Measurements from ENCODE around the gene KLK8. TPM values are rescaled to one million over a fixed set of nuclear protein-coding genes. Genes with fewer than 3 reads are reported as not detected.

Gene KLK8
- polyA plus RNA-seq, 1 of the 3 experiments (the other 2 are of a cell fraction), result not detected

DNA sequence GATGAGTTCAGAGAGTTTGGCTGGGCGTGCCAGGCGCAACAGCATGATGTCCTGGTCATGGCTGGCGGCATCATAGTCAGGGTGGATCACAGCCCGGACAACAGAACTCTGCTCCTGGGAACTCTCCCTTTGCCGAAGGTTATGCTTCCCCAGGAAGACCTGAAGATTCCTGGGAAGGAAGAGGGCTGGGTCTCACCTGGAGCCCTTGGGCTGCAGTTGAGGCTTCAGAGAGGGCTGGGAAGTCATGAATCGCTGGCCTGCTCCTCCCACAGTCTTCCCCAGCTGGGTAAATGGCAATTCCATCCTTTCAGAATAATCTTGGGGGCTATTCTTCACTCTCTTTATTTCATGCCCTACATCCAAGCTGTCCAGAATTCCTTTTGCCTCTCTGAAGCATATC, 38.0 kb downstream of the KLK8 start:
- POLR2A ChIA-PET, result no interaction called here
- 0% methylated on average over 3 of the region's 6 CpGs for WGBS (ENCODE audit: low lambda C conversion rate)
- TF ChIP-seq, protein P1, sequence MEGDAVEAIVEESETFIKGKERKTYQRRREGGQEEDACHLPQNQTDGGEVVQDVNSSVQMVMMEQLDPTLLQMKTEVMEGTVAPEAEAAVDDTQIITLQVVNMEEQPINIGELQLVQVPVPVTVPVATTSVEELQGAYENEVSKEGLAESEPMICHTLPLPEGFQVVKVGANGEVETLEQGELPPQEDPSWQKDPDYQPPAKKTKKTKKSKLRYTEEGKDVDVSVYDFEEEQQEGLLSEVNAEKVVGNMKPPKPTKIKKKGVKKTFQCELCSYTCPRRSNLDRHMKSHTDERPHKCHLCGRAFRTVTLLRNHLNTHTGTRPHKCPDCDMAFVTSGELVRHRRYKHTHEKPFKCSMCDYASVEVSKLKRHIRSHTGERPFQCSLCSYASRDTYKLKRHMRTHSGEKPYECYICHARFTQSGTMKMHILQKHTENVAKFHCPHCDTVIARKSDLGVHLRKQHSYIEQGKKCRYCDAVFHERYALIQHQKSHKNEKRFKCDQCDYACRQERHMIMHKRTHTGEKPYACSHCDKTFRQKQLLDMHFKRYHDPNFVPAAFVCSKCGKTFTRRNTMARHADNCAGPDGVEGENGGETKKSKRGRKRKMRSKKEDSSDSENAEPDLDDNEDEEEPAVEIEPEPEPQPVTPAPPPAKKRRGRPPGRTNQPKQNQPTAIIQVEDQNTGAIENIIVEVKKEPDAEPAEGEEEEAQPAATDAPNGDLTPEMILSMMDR (IDR thresholded peaks at IDR 0.05), result no peak
- TF ChIP-seq NFIC (IDR thresholded peaks at IDR 0.05; ENCODE audit: borderline replicate concordance), result no peak
- no peak for TF ChIP-seq MAX (IDR thresholded peaks at IDR 0.05; ENCODE audit: low read depth)
- TF ChIP-seq EZH2phosphoT487 (IDR thresholded peaks at IDR 0.05; ENCODE audit: borderline replicate concordance, low read depth), result no peak
- no peak for TF ChIP-seq POLR2AphosphoS5 (IDR thresholded peaks at IDR 0.05; ENCODE audit: low read depth, low read length)
- TF ChIP-seq FOSL2 (IDR thresholded peaks at IDR 0.05; ENCODE audit: borderline replicate concordance, low read depth), result no peak
- TF ChIP-seq GABPA (IDR thresholded peaks at IDR 0.05; ENCODE audit: low read depth), result no peak
- no peak for TF ChIP-seq JUND (IDR thresholded peaks at IDR 0.05)
- TF ChIP-seq TCF12 (IDR thresholded peaks at IDR 0.05), result no peak
- TF ChIP-seq EP300 (IDR thresholded peaks at IDR 0.05; ENCODE audit: borderline replicate concordance in 1 of 2, low read depth in 1 of 2, low read length in 1 of 2), result no peak
- TF ChIP-seq CHD2 (IDR thresholded peaks at IDR 0.05; ENCODE audit: low read length, partially characterized antibody), result no peak
- TF ChIP-seq FOXM1 (IDR thresholded peaks at IDR 0.05; ENCODE audit: low read depth), result no peak
- no peak for TF ChIP-seq GATA2 (CRISPR knock-in tag; IDR thresholded peaks at IDR 0.05)
- H3K27me3 ChIP-seq (ENCODE audit: insufficient read depth), result peaks cover 33% of the 10 kb centered on the region
- no peaks in the 10 kb centered on the region for H3F3A ChIP-seq (replicated peaks; ENCODE audit: insufficient read depth)
- H3K9ac ChIP-seq, result no peak overlapping the region
- H2AFZ ChIP-seq (ENCODE audit: low read depth), result no peak overlapping the region
- no peaks in the 10 kb centered on the region for H3K4me1 ChIP-seq (ENCODE audit: control insufficient read depth in 1 of 2, insufficient read depth in 2 of 2, low read depth in 1 of 2, low read length in 1 of 2)
- H3K27ac ChIP-seq (ENCODE audit: low read depth in 2 of 2, low read length in 1 of 2), result no peak overlapping the region
- H3K36me3 ChIP-seq (replicated peaks in 1 of 2; ENCODE audit: control insufficient read depth in 1 of 2, insufficient read depth in 2 of 2, low read length in 1 of 2), result no peaks in the 10 kb centered on the region
- no peaks in the 10 kb centered on the region for H3K79me2 ChIP-seq (ENCODE audit: insufficient read depth)
- H3K4me2 ChIP-seq, result no peak overlapping the region
- H3K4me3 ChIP-seq (ENCODE audit: low read depth in 2 of 2, low read length in 1 of 2), result no peak overlapping the region
- H4K20me1 ChIP-seq (ENCODE audit: insufficient read depth), result no peaks in the 10 kb centered on the region
- no peaks in the 10 kb centered on the region for H3K9me3 ChIP-seq
- no peaks in the 10 kb centered on the region for H3K9me2 ChIP-seq
- DNase-seq, result no peak
- CTCF ChIA-PET, result no interaction called here

DNA sequence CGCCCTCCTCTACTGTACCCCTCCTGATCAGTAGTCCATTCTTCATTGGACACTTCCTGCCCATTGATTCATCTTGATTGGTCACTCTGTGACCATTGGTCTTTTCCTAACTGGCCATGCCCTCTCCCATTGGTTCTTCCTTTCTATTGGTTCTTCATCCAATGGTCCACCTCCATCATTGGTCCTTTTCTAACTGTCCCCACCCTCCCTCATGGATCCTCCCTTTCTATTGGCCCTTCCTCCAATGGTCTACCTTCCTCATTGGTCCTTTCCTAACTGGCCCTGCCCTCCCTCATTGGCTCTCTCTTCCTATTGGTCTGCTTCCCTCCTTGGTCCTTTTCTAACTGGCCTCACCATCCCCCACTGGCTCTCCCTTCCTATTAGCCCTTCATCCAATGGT, 39.2 kb downstream of the KLK8 start:
- POLR2A ChIA-PET, result no interaction called here
- no peak overlapping the region for H3K4me2 ChIP-seq
- no peak overlapping the region for H3K4me3 ChIP-seq (ENCODE audit: low read depth in 2 of 2, low read length in 1 of 2)
- no peak overlapping the region for H3K9ac ChIP-seq
- no peaks in the 10 kb centered on the region for H3K79me2 ChIP-seq (ENCODE audit: insufficient read depth)
- TF ChIP-seq EP300 (IDR thresholded peaks at IDR 0.05; ENCODE audit: borderline replicate concordance in 1 of 2, low read depth in 1 of 2, low read length in 1 of 2) (no peak), ELF1 (IDR thresholded peaks at IDR 0.05) (no peak), FOXJ3 (CRISPR knock-in tag; IDR thresholded peaks at IDR 0.05) (no peak), MXI1 (IDR thresholded peaks at IDR 0.05; ENCODE audit: low read depth, low read length) (no peak), MEF2A (IDR thresholded peaks at IDR 0.05; ENCODE audit: borderline replicate concordance, low read depth) (no peak), NRF1 (IDR thresholded peaks at IDR 0.05; ENCODE audit: low read depth, low read length) (no peak), EZH2phosphoT487 (IDR thresholded peaks at IDR 0.05; ENCODE audit: borderline replicate concordance, low read depth) (no peak), TCF12 (IDR thresholded peaks at IDR 0.05) (no peak), CHD2 (IDR thresholded peaks at IDR 0.05; ENCODE audit: low read length, partially characterized antibody) (no peak), YY1 (IDR thresholded peaks at IDR 0.05; ENCODE audit: low read depth) (no peak), RAD21 (IDR thresholded peaks at IDR 0.05; ENCODE audit: low read length) (no peak), GATA2 (CRISPR knock-in tag; IDR thresholded peaks at IDR 0.05) (no peak)
- TF ChIP-seq, protein P2, sequence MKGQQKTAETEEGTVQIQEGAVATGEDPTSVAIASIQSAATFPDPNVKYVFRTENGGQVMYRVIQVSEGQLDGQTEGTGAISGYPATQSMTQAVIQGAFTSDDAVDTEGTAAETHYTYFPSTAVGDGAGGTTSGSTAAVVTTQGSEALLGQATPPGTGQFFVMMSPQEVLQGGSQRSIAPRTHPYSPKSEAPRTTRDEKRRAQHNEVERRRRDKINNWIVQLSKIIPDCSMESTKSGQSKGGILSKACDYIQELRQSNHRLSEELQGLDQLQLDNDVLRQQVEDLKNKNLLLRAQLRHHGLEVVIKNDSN (IDR thresholded peaks at IDR 0.05; ENCODE audit: borderline replicate concordance, low read depth), result no peak
- TF ChIP-seq, protein P1 (IDR thresholded peaks at IDR 0.05), result no peak
- H3K27ac ChIP-seq (ENCODE audit: low read depth in 2 of 2, low read length in 1 of 2), result no peak overlapping the region
- H3K4me1 ChIP-seq (ENCODE audit: control insufficient read depth in 1 of 2, insufficient read depth in 2 of 2, low read depth in 1 of 2, low read length in 1 of 2), result no peaks in the 10 kb centered on the region
- no peaks in the 10 kb centered on the region for H3F3A ChIP-seq (replicated peaks; ENCODE audit: insufficient read depth)
- H3K9me2 ChIP-seq, result no peaks in the 10 kb centered on the region
- no peaks in the 10 kb centered on the region for H3K9me3 ChIP-seq
- H3K27me3 ChIP-seq (ENCODE audit: insufficient read depth), result peaks cover 34% of the 10 kb centered on the region; the same call in 1 of the 2 replicates
- no peak overlapping the region for H2AFZ ChIP-seq (ENCODE audit: low read depth)
- no peaks in the 10 kb centered on the region for H3K36me3 ChIP-seq (replicated peaks in 1 of 2; ENCODE audit: control insufficient read depth in 1 of 2, insufficient read depth in 2 of 2, low read length in 1 of 2)
- CTCF ChIA-PET, result no interaction called here
- no peaks in the 10 kb centered on the region for H4K20me1 ChIP-seq (ENCODE audit: insufficient read depth)
- WGBS (ENCODE audit: low lambda C conversion rate), result 12% methylated on average over 1 of the region's 1 CpG
- no peak for DNase-seq

Data from SK-N-SH (cell line).